T-helper 2 cell treated with Interferon-gamma antibody and Interleukin-4, amounts not matched to agents 5 μg/mL and 100 μg/mL, for 36 hours (primary cell): ENCODE measurements around the gene CLMN.

Experiments used
- DNase-seq: peaks from one replicate; pipeline ENCODE4 v3.0.0; 2021; ENCODE audit warnings: low spot score
- H3K27ac Mint-ChIP-seq: one replicate; pipeline ENCODE4 v1.8.0; 2021; ENCODE audit warnings: mild to moderate bottlenecking, mixed read lengths
- H3K27me3 Mint-ChIP-seq: one replicate; pipeline ENCODE4 v1.8.0; 2021; ENCODE audit warnings: low read depth, mixed read lengths
- H3K36me3 Mint-ChIP-seq: one replicate; pipeline ENCODE4 v1.8.0; 2021; ENCODE audit warnings: low read depth, mixed read lengths
- H3K4me1 Mint-ChIP-seq: one replicate; pipeline ENCODE4 v1.8.0; 2021; ENCODE audit warnings: low read depth, mixed read lengths
- H3K4me3 Mint-ChIP-seq: one replicate; pipeline ENCODE4 v1.8.0; 2022; ENCODE audit warnings: mild to moderate bottlenecking, moderate library complexity, mixed read lengths
- H3K9me3 Mint-ChIP-seq: one replicate; pipeline ENCODE4 v1.8.0; 2021; ENCODE audit warnings: mixed read lengths

Gene CLMN

DNA sequence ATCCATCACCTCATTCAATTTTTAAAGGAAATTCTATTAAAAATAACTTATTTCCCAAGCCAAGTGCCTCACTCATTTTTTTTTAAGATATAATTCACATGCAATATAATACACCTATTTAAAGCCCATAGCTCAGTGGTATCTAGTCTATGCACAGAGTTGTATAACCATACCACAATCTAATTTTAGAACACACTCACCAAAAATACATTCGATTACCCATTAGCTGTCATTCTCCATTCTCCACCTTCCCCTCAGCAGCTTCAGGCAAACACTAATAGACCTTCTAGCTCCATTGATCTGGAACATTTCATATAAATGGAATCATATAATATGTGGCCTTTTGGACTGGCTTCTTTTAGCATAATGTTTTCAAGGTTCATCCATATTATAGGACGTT is 49.5 kb downstream of the CLMN start:
- no peak overlapping the region for H3K4me3 Mint-ChIP-seq
- no peaks in the 10 kb centered on the region for H3K36me3 Mint-ChIP-seq
- no peaks in the 10 kb centered on the region for H3K9me3 Mint-ChIP-seq
- no peak for DNase-seq
- H3K27ac Mint-ChIP-seq: no peak overlapping the region
- H3K4me1 Mint-ChIP-seq: peaks cover 31% of the 10 kb centered on the region
- no peaks in the 10 kb centered on the region for H3K27me3 Mint-ChIP-seq

DNA sequence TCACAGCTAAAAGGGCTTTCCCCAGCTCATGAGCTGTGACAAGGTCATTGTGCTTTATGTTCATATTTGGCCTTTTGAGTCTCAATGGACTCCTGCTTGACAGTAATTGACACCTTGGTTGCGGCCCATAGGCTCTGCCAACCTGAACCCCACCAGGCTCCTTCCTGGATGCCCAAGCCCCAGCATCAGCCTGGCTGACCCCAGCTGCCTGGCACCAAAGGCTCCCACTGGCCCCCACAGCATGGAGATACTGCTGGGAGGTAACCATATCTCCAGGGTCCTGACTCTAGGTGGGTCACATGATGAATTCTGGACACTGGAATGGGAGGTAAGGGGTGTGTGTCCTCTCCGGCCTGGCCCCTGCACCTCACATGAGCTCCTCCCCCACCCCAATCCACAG is 50.2 kb downstream of the CLMN start:
- Mint-ChIP-seq H3K9me3 (no peaks in the 10 kb centered on the region), H3K27me3 (no peaks in the 10 kb centered on the region), H3K36me3 (no peaks in the 10 kb centered on the region), H3K4me1 (peaks cover 34% of the 10 kb centered on the region), H3K27ac (no peak overlapping the region), H3K4me3 (no peak overlapping the region)
- DNase-seq: no peak

DNA sequence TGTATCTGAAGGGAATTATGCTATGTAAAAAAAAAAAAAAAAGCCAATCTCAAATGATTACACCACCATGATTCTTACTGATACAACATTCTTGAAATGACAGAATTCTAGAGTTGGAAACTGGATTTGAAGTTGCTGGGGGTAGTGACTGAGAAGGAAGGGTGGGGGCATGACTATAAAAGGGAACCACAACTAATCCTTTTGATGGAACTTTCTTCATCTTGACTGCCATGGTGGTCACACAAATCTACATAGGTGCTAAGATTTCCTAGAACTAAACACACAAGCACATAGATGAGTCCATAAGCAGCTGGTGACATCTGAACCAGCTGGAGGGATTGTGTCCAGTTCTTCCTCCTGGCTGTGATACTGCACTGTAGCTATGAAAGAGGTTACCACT is 51.4 kb downstream of the CLMN start:
- Mint-ChIP-seq H3K36me3 (no peaks in the 10 kb centered on the region), H3K9me3 (no peaks in the 10 kb centered on the region), H3K27ac (no peak overlapping the region), H3K27me3 (no peaks in the 10 kb centered on the region), H3K4me3 (no peak overlapping the region), H3K4me1 (peaks cover 36% of the 10 kb centered on the region)
- peak; percentile 15 for DNase-seq

DNA sequence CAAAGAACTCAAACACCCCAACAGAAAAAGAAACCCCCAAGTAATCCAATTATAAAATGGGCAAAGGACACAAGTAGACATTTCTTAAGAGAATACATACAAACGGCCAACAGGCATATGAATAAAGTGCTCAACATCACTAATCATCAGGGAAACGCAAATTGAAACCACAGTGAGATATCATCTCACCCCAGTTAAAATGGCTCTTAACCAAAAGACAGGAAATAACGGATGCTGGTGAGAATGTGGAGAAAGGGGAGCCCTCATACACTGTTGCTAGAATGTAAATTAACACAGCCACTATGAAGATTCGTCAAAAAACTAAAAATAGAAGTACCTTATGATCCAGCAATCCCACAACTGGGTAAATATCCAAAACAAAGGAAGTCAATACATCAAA is 52.4 kb downstream of the CLMN start:
- Mint-ChIP-seq H3K27ac (peak overlapping the region; percentile 37), H3K4me3 (peak overlapping the region; percentile 14), H3K27me3 (no peaks in the 10 kb centered on the region), H3K9me3 (no peaks in the 10 kb centered on the region), H3K4me1 (peaks cover 36% of the 10 kb centered on the region), H3K36me3 (no peaks in the 10 kb centered on the region)
- peak; percentile 40 for DNase-seq

DNA sequence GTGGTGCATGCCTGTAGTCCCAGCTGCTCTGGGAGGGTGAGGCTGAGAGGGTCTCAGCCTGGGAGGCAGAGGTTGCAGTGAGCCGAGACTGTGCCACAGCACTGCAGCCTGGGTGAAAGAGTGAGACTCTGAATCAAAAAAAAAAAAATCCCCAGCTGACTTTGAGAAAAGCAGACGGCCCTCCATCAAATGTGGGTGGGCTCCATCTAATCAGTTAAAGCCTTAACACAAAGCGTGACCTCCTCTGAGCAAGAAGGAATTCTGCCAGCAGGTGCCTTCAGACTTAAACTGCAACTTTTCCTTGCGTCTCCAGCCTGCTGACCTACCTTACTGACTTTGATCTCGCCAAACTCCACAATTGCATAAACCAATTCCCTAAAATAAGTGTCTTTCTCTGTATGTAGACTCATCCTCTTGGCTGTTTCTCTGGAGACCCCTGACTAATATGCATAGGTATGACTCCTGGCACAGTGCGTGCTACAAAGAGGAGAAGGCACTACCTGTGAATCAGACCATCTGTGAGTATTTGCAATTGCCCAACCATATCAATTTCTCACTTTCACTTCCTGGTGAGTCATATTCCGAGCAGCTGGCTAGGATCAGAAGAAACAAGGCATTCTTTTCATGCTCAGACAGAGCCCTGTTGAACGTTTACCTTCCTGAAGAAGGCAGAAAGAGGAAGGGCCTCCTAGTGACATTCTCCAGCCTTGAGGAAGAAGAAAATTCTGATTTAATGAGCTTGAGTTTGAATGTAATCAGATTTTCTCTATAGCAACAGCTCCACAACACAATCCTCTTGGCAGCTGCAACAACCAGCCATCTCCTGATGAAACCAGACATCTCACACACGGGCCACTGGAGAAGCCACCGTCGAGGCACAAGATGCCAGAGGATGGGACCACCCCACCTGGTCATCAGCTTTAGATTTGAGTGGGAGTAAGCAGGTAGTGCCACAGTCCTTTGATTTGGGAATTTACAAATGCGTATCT is 54.3 kb downstream of the CLMN start:
- H3K36me3 Mint-ChIP-seq: no peaks in the 10 kb centered on the region
- no peaks in the 10 kb centered on the region for H3K27me3 Mint-ChIP-seq
- H3K4me3 Mint-ChIP-seq: peak overlapping the region; percentile 69
- H3K4me1 Mint-ChIP-seq: peaks cover 39% of the 10 kb centered on the region
- DNase-seq: peak; percentile 77
- peak overlapping the region; percentile 67 for H3K27ac Mint-ChIP-seq
- H3K9me3 Mint-ChIP-seq: no peaks in the 10 kb centered on the region

DNA sequence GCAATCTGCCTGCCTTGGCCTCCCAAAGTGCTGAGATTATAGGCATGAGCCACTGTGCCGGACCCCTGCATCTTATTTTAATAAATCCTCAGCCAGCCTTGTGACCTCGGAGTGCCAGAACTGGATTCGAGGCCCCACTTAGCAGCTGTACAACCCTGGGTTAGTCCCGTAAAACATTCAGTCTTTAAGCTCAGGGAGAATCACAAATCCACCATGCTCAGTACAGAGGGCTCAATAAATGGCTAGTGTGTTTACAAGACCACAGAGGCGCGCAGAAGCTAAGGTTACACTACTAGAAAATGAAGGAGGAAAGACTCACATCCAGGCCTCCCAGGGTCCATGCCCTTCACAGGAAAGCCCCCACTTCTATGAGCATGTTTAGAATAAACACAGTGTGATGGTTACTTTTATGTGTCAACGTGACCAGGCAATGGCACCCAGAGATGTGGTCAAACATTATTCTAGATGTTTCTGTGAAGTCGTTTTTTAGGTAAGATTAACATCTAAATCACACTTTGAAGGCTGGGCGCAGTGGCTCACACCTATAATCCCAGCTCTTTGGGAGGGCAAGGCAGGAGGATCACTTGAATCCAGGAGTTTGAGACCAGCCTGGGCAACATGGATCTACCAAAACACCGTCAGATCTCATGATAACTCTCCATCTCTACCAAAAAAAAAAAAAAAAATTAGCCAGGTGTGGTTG is 55.3 kb downstream of the CLMN start:
- Mint-ChIP-seq H3K9me3 (no peaks in the 10 kb centered on the region), H3K4me1 (peaks cover 39% of the 10 kb centered on the region), H3K4me3 (no peak overlapping the region), H3K27me3 (no peaks in the 10 kb centered on the region), H3K27ac (no peak overlapping the region), H3K36me3 (no peaks in the 10 kb centered on the region)
- no peak for DNase-seq

DNA sequence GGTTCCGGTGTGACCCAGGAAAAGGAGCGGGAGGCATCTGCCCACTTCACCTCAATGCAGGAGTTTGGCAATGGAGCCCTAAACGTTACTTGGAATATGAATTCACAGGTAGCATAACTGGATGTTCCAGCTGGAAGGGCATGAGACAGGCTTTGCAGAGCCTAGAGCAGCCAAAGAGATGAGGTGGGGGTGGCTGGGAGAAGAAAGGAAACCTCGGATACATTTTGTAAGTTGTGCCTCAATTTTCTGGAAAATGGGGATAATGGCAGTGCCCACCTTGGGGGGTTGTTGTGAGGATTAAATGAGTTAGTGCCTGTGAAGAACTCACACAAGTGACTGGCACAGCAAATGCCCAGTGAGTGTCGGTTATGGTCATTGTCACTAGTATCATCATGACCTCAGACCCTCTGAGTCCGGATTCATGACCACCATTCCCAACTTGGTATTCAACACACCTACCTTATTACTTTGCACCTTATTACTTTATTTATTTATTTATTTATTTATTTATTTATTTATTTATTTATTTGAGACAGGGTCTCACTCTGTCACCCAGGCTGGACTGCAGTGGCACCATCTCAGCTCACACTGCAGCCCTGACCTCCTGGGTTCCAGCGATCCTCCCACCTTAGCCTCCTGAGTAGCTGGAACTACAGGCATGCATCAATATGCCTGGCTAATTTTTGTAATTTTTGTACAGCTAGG is 56.0 kb downstream of the CLMN start:
- no peak overlapping the region for H3K4me3 Mint-ChIP-seq
- H3K9me3 Mint-ChIP-seq: no peaks in the 10 kb centered on the region
- no peaks in the 10 kb centered on the region for H3K36me3 Mint-ChIP-seq
- no peak overlapping the region for H3K27ac Mint-ChIP-seq
- no peaks in the 10 kb centered on the region for H3K27me3 Mint-ChIP-seq
- no peak for DNase-seq
- peaks cover 39% of the 10 kb centered on the region for H3K4me1 Mint-ChIP-seq

DNA sequence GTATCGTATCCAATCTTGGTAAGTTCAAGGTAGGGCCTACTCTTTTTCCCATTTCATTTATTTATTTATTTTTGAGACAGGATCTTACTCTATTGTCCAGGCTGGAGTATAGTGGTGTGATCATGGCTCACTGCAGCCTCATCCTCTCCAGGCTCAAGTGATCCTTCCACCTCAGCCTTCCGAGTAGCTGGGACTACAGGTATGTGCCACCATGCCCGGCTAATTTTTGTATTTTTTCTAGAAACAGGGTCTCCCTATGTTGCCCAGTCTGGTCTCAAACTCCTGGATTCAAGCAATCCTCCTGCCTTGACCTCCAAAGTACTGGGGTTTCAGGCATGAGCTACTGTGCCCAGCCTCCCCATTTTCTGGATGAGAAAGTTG is 57.2 kb downstream of the CLMN start:
- no peak for DNase-seq
- Mint-ChIP-seq H3K36me3 (no peaks in the 10 kb centered on the region), H3K9me3 (no peaks in the 10 kb centered on the region), H3K27ac (no peak overlapping the region), H3K27me3 (no peaks in the 10 kb centered on the region), H3K4me1 (peaks cover 30% of the 10 kb centered on the region), H3K4me3 (no peak overlapping the region)

DNA sequence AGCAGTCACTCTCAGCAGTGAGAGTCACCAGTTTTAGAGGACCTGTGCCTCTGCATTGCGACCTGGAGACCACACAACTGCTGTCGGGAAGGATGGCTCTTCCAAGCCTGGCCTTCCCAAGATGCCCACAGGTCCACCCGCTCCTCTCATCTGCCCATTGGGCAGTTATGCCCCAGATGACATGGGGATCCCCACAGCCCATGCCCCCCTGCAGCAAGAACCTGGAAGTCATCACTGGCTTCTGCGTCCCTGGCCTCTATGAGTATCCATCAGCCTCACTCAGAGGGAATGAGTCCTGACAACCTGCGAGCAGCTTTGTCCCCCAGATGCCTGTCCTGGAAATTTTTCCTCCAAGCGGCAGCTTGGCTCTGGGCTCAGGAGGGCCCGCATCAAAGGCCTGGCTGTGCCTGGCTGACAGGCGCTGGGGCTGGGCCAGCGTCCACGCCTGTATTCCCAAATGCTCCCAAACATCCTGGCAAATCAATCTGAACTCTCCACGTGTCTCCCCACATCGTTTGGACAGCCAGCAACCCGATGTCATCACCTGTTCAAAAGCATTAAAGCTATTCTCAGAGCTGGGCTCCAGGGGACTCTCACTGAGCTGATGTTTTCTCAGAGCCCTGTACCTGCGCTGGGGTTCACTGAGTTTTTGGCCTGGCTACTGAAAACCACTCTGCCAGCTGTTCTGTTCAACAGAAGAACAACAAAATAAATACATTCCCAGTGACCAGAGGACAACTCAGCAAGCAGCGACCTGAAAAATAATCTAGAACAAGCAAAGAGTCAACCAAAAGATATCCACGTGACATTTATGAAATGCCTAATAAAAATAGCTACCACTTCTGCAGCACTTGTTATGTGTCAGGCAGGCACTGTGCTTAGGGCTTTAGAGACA is 57.8 kb downstream of the CLMN start:
- DNase-seq: no peak
- H3K4me3 Mint-ChIP-seq: no peak overlapping the region
- H3K36me3 Mint-ChIP-seq: no peaks in the 10 kb centered on the region
- no peak overlapping the region for H3K27ac Mint-ChIP-seq
- peaks cover 24% of the 10 kb centered on the region for H3K4me1 Mint-ChIP-seq
- no peaks in the 10 kb centered on the region for H3K9me3 Mint-ChIP-seq
- no peaks in the 10 kb centered on the region for H3K27me3 Mint-ChIP-seq

DNA sequence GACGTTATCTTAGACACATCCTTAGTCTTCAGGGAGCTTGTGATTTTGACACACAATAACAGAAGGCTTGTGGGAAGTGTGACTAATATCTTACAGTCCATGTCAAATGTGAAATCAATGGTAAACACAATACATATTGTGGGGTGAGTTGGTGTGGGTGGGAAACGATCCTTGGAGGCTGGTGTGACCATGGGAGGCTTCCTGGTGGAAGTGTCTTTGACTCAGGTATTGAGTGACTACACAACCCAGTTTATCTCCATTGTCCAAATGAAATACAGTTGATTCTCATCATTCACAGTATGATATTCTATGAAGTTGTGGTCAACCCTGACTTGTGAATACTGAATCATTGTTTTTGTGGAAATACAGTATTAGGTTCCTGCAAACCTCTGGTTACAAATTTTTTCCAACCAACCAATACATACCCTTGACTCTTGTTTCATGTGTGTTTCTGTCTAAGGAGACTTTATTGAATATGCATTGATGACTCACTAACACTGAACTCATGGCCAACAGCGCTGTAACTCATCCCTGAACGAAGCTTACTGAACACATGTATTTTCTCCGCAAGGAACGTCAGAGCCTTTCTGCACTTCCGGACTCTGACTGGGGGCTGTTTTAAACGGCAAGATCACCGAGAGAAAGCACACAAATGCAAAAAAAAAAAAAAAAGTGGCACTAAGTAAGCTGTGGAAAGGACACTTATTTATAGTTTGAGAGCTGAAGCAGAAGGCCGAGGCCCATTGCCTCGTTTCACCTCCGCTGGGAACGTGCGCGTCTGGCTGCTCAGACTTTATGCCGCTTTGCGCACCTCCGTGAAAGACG is 59.0 kb downstream of the CLMN start:
- DNase-seq: peak; percentile 77
- Mint-ChIP-seq H3K4me3 (no peak overlapping the region), H3K9me3 (no peaks in the 10 kb centered on the region), H3K36me3 (no peaks in the 10 kb centered on the region), H3K4me1 (peaks cover 15% of the 10 kb centered on the region), H3K27ac (no peak overlapping the region), H3K27me3 (no peaks in the 10 kb centered on the region)

DNA sequence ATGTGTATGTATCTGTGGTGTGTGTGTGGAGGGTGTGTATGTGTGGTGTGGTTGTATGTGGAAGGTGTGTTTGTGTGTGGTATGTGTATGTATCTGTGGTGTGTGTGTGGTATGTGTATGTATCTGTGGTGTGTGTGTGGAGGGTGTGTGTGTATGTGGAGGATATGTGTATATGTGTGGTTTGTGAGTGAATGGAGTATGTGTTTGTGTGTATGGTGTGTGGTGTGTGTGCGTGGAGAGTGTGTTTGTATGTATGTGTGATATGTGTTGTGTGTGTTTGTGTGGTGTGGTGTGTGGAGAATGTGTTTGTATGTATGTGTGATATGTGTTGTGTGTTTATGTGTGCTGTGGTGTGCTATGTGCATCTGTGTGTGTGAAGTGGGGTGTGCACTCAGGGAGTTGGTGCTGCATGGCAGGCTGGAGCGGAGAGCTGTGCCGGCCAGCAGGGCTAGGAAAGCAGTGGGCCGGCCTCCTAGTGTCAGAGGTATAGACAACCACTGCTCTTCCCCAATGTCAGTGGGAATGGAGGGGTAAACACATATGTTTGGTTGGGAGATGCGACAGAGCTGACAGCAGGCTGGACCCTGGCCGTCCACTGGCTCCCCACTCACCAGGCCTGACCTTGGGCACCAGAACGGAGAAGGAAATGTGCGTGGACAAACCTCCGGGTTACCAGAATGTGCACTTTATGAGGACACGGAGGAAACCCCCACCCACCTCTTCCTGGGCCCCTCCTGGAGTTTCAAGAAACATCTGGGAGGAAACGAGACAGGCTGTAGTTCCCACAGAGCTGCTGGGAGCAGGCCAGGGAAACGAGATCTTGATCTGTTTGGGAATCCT is 60.7 kb downstream of the CLMN start:
- no peak overlapping the region for H3K27ac Mint-ChIP-seq
- H3K4me3 Mint-ChIP-seq: no peak overlapping the region
- no peak for DNase-seq
- peaks cover 8% of the 10 kb centered on the region for H3K4me1 Mint-ChIP-seq
- H3K27me3 Mint-ChIP-seq: no peaks in the 10 kb centered on the region
- no peaks in the 10 kb centered on the region for H3K36me3 Mint-ChIP-seq
- H3K9me3 Mint-ChIP-seq: no peaks in the 10 kb centered on the region

DNA sequence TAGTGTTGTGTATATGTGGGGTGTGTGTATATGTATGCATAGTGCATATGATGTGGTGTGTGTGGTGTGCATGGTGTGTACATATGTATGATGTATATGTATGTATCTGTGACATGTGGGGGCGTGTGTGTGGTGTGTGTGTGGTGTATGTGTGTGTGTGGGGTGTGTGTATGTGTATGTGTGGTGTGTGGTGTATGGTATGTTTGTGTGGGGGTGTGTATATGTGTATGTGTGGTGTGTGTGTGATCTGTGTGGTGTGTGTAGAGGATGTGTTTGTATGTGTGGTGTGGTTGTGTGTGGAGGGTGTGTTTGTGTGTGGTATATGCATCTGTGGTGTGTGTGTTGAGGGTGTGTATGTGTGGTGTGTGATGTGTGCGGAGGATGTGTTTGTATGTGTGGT is 61.6 kb downstream of the CLMN start:
- no peak for DNase-seq
- Mint-ChIP-seq H3K9me3 (no peaks in the 10 kb centered on the region), H3K36me3 (no peaks in the 10 kb centered on the region), H3K27me3 (no peaks in the 10 kb centered on the region), H3K27ac (no peak overlapping the region), H3K4me1 (peaks cover 8% of the 10 kb centered on the region), H3K4me3 (no peak overlapping the region)
